Common myeloid progenitor, CD34-positive (primary cell): ENCODE results near the gene YIPF5.

Source experiments
- CTCF ChIA-PET: fragments of 350-600 bp; sonication (Branson Sonifier 250); formaldehyde crosslinking; loops from one replicate; lab custom pipeline; 2021; ENCODE audit warnings: antibody characterized with exemption; lab: Charles Lee
- POLR2A ChIA-PET: fragments of 350-600 bp; sonication (Branson Sonifier 250); formaldehyde crosslinking; loops from one replicate; lab custom pipeline; 2021; ENCODE audit warnings: antibody characterized with exemption; lab: Charles Lee
- DNase-seq, 3 donors: peaks; one replicate each; pipeline versions ENCODE4 v3.0.0 to v3.0.0-alpha.2; 2013
- H3K27ac ChIP-seq, 2 experiments: 1 replicate in 1 of 2; 2 replicates in 1 of 2; pipeline ENCODE4 v1.7.0; 2013; ENCODE audit warnings: inconsistent platforms in 2 of 2, low read length in 2 of 2, mild to moderate bottlenecking in 2 of 2, low read depth in 1 of 2, moderate library complexity in 1 of 2; ENCODE audit not compliant: severe bottlenecking in 2 of 2, insufficient read depth in 1 of 2, poor library complexity in 1 of 2
- H3K27me3 ChIP-seq, 5 experiments: replicated peaks in 2 of 5; 1 replicate in 3 of 5; 2 replicates in 2 of 5; pipeline versions ENCODE4 v1.6.1 to v1.7.0; 2013; ENCODE audit warnings: low read length in 4 of 5, mild to moderate bottlenecking in 2 of 5, moderate library complexity in 2 of 5, inconsistent platforms in 1 of 5; ENCODE audit not compliant: insufficient read depth in 5 of 5, control insufficient read depth in 4 of 5
- H3K36me3 ChIP-seq, 4 experiments: 1 replicate in 2 of 4; 2 replicates in 2 of 4; pipeline versions ENCODE4 v1.6.1 to v1.7.0; 2013; ENCODE audit warnings: low read length in 3 of 4, control low read depth in 1 of 4, mild to moderate bottlenecking in 1 of 4; ENCODE audit not compliant: control insufficient read depth in 4 of 4, insufficient read depth in 4 of 4
- H3K4me1 ChIP-seq, 4 experiments: 1 replicate in 3 of 4; 2 replicates in 1 of 4; pipeline versions ENCODE4 v1.6.1 to v1.7.1; 2013; ENCODE audit warnings: low read length in 3 of 4, mild to moderate bottlenecking in 3 of 4, control low read depth in 1 of 4, inconsistent platforms in 1 of 4, moderate library complexity in 1 of 4; ENCODE audit not compliant: control insufficient read depth in 4 of 4, insufficient read depth in 4 of 4; ENCODE audit errors: control extremely low read depth in 1 of 4
- H3K4me3 ChIP-seq, 7 experiments: 1 replicate in 4 of 7; 2 replicates in 3 of 7; pipeline versions ENCODE4 v1.5.1 to v1.7.0; 2013; ENCODE audit warnings: mild to moderate bottlenecking in 7 of 7, low read length in 6 of 7, moderate library complexity in 6 of 7, inconsistent platforms in 2 of 7, low read depth in 2 of 7, control low read depth in 1 of 7; ENCODE audit not compliant: insufficient read depth in 4 of 7, control insufficient read depth in 1 of 7; ENCODE audit errors: extremely low read depth in 1 of 7
- H3K9me3 ChIP-seq, 5 experiments: 1 replicate in 4 of 5; 2 replicates in 1 of 5; pipeline versions ENCODE4 v1.6.1 to v1.7.1; 2013; ENCODE audit warnings: low read length in 4 of 5, mild to moderate bottlenecking in 2 of 5, inconsistent platforms in 1 of 5, low read depth in 1 of 5, moderate library complexity in 1 of 5; ENCODE audit not compliant: control insufficient read depth in 4 of 5, insufficient read depth in 2 of 5; ENCODE audit errors: control extremely low read depth in 1 of 5
- WGBS: methylation state at CpG from one replicate; pipeline ENCODE4 v1.1.5; 2013; ENCODE audit not compliant: insufficient coverage; 5-methylcytosine and 5-hydroxymethylcytosine counted together

The YIPF5 gene

DNA sequence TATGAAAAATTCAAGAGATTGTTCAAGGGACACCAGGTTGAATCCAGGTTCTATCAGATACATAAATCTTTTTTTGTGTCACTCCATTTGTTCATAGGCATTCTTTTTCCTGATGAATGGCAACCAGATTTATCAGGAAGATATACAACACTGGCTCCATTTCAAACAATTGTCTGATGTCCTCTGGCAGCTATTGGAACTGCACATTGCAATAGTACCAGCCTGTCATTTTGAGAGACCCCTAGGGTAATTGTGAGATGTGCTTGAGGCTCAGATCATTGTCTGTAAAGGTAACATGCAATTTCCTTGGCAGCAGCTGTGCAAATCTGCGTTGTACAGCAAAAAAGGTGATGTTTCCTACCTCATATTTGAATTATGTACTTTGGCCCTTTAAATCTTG lies 26.2 kb upstream of the YIPF5 start:
- DNase-seq, result no peak
- Histone ChIP-seq H3K27ac (no peak overlapping the region), H3K9me3 (no peaks in the 10 kb centered on the region), H3K4me3 (no peak overlapping the region), H3K27me3 (peaks cover 0 to 2% (median 0%) of the 10 kb centered on the region in 5 experiments), H3K4me1 (peaks cover under 1 to 11% (median 6%) of the 10 kb centered on the region in 4 experiments), H3K36me3 (no peaks in the 10 kb centered on the region)
- WGBS, result 60% methylated on average over 1 of the region's 1 CpG
- ChIA-PET POLR2A (no interaction called here), CTCF (interaction anchor here (2.8 kb wide), 1 partner anchor 7 kb away, joined by 10 read pairs; no protein-coding TSS in a partner anchor)

DNA sequence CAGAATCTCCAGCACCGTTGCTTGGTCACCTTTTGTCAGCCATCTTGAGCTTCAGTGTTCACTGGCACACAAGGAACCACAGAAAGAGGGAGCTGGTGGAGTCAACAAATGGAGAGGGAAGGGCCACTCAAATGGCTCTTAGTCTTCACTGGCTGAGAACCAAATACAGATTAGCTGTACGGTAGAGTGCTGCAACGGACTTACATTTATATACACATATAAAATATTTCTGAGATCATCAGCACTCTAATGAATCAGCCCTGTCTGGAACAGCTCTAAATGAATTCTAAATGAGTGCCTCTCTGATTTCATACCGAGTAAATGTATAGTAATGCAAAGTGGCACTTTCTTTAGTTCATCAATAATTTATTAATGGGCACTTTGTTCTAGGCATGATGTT lies 25.0 kb upstream of the YIPF5 start:
- Histone ChIP-seq H3K4me1 (peaks cover 5 to 22% (median 9%) of the 10 kb centered on the region in 4 experiments), H3K27me3 (peaks cover 0 to 2% (median 0%) of the 10 kb centered on the region in 5 experiments), H3K9me3 (no peaks in the 10 kb centered on the region), H3K4me3 (no peak overlapping the region), H3K27ac (no peak overlapping the region), H3K36me3 (no peaks in the 10 kb centered on the region)
- WGBS, result 100% methylated on average over 1 of the region's 4 CpGs
- CTCF ChIA-PET, result interaction anchor here (0.8 to 2.8 kb wide), 3 partner anchors 8 to 395 kb away, joined by 3 to 10 read pairs (median 4); no protein-coding TSS in a partner anchor
- POLR2A ChIA-PET, result no interaction called here
- no peak for DNase-seq

DNA sequence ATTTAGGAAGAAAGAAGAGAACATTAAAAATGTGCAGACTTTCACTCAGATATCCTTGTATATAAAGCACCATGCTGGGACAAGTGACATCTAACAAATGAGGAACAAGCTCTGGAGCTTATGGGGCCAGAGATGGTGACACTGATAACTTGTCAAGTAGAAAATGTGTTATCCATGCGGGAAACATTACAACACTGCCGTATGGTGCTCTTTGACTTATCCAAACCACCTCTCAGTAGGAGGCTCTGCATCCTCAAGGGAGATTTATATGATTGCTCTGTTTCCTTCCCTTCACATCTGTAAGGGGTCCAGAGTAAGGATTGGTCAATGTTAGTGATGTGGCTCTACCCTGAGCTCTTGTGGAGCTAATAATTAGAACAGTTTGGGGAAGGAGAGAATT lies 23.7 kb upstream of the YIPF5 start:
- CTCF ChIA-PET, result interaction anchor here (2.8 to 2.9 kb wide), 2 partner anchors 10 to 24 kb away, joined by 10 to 22 read pairs; partner anchors contain the start of genes KCTD16 and YIPF5
- Histone ChIP-seq H3K27me3 (peaks cover 0 to 2% (median 0%) of the 10 kb centered on the region in 5 experiments), H3K4me3 (no peak overlapping the region), H3K27ac (no peak overlapping the region), H3K9me3 (no peaks in the 10 kb centered on the region), H3K36me3 (no peaks in the 10 kb centered on the region), H3K4me1 (peaks cover 6 to 33% (median 16%) of the 10 kb centered on the region in 4 experiments)
- DNase-seq, result peak in 2 of 3 donors; percentile 57 to 71
- POLR2A ChIA-PET, result no interaction called here
- WGBS, result 50% methylated on average over 1 of the region's 2 CpGs

DNA sequence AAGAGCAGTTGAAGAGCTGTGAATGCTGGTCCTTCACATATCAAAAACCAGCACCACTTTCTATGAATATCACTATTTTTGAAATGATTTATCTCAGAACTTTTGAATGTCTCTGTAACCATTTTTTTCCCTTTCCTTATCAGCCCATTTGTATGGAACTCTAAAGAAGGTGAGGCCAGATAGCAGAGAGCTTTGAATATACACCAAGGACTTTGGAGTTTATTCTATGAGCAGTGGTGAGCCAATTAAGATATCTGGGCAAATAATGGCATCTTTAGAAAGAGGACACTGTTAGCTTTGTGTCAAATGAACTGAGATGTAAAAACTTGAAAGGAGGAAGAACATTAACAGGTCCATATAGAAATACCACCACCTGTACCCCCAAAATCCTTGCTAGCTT lies 22.2 kb upstream of the YIPF5 start:
- no peaks in the 10 kb centered on the region for H3K9me3 ChIP-seq
- ChIA-PET CTCF (interaction anchor here (1.1 to 2.9 kb wide), 6 partner anchors 9 to 1938 kb away, joined by 3 to 22 read pairs (median 5); partner anchors contain the start of genes KCTD16 and YIPF5), POLR2A (no interaction called here)
- no peaks in the 10 kb centered on the region for H3K36me3 ChIP-seq
- no peaks in the 10 kb centered on the region for H3K27me3 ChIP-seq
- DNase-seq, result no peak
- H3K4me3 ChIP-seq, result no peak overlapping the region
- H3K27ac ChIP-seq, result no peak overlapping the region
- H3K4me1 ChIP-seq, result peaks cover 13 to 47% (median 27%) of the 10 kb centered on the region in 4 experiments

DNA sequence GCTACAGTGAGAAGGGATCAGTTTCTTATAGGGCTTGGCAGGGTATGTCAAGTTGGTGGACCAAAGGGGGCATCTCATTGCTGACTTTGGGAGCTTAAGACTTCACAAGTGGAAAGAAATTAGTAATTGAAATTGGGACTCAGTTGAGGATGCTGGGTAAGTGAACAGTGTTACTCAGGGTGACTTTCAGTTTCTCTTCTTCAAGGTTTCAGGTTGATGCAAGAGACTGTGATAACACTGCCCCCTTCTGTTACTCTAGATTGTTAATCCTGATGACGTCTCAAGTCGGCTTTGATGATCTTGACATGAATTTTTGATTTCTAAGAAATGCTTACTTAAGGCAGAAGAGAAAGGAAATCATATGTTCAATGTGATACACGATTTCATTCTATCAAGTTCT lies 21.5 kb upstream of the YIPF5 start:
- H3K27me3 ChIP-seq, result no peaks in the 10 kb centered on the region
- H3K9me3 ChIP-seq, result no peaks in the 10 kb centered on the region
- peaks cover 17 to 52% (median 34%) of the 10 kb centered on the region in 4 experiments for H3K4me1 ChIP-seq
- no peaks in the 10 kb centered on the region for H3K36me3 ChIP-seq
- ChIA-PET CTCF (interaction anchor here (0.7 to 2.9 kb wide), 6 partner anchors 8 to 1939 kb away, joined by 3 to 22 read pairs (median 5); partner anchors contain the start of genes KCTD16 and YIPF5), POLR2A (no interaction called here)
- DNase-seq, result peak; percentile 85 to 92 (median 91)
- peak overlapping the region in 3 of 7 experiments; percentile 40 to 61 (median 48) for H3K4me3 ChIP-seq
- 0% methylated on average over 2 of the region's 3 CpGs for WGBS
- H3K27ac ChIP-seq, result peak overlapping the region in 1 of 2 experiments; percentile 25

DNA sequence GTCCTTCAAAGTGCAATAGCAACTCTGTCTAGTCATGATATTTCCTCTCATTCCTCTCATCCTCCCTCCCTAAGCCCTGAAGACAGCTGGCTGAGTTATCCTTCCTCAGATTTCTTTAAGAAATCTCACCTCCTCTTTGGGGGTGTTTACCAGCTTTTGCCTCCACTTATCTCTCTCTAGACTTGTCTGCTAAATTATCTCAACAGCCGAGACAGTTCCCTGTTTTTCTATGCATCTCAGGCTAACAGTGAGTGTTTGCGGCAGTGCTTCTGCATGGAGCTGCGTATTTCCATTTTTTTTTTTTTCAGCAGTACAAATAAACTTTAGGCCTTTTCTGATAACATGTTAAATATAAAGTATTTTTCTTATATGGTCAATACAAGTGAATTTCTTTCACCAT lies 21.1 kb upstream of the YIPF5 start:
- Histone ChIP-seq H3K27ac (no peak overlapping the region), H3K4me3 (peak overlapping the region in 3 of 7 experiments; percentile 40 to 61 (median 48)), H3K9me3 (no peaks in the 10 kb centered on the region), H3K27me3 (no peaks in the 10 kb centered on the region), H3K36me3 (no peaks in the 10 kb centered on the region), H3K4me1 (peaks cover 17 to 52% (median 34%) of the 10 kb centered on the region in 4 experiments)
- DNase-seq, result no peak
- POLR2A ChIA-PET, result no interaction called here
- CTCF ChIA-PET, result interaction anchor here (0.6 to 2.9 kb wide), 10 partner anchors 8 to 1941 kb away, joined by 4 to 22 read pairs (median 4); partner anchors contain the start of genes KCTD16 and YIPF5
- no CpG with 5 or more reads among the region's 3 CpGs for WGBS

DNA sequence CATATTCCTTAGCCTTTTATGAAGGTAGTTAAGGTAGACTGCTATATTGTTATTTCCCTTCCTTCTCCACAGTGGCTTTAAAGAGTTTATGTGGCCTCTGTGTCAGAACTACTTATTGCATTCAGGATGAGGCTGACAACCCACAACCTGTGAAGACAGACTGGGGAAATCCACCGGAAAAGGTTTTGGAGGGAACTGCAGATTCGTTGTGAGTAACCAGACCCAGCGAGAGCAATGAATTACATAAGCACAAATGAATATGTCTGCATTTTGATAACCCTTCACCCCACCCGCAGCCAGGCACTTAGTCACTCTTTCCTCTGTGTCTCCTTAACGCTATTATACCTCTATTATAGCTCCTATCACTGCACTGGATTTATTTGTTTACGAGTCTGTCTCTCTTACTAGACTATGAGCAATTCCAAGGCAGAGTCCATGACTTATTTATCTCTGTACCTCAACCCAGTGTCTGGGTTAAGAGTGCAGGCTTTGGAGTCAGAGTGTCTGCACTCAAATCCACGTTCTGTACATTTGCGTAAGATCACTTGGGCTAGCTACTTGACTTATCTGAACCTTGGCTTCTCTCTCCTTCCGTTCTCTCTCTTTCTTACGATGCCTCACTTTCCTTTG lies 19.5 kb upstream of the YIPF5 start:
- Histone ChIP-seq H3K9me3 (no peaks in the 10 kb centered on the region), H3K27ac (no peak overlapping the region), H3K27me3 (no peaks in the 10 kb centered on the region), H3K36me3 (no peaks in the 10 kb centered on the region), H3K4me3 (peak overlapping the region in 1 of 7 experiments; percentile 43), H3K4me1 (peaks cover 17 to 49% (median 33%) of the 10 kb centered on the region in 4 experiments)
- DNase-seq, result peak; percentile 60 to 89 (median 87)
- ChIA-PET CTCF (interaction anchor here (0.9 to 1.9 kb wide), 4 partner anchors 14 to 786 kb away, joined by 3 to 7 read pairs (median 4); partner anchors contain the start of genes KCTD16, NR3C1 and YIPF5), POLR2A (no interaction called here)
- 38% methylated on average over 5 of the region's 10 CpGs for WGBS
